HG02840 (cell line): ENCODE results near the gene NME4.
"Not testable (repeated sequence)": the region's sequence is repeated elsewhere in the genome, so short reads cannot be mapped to it uniquely, and the experiment has no call there.

Source experiments
- ATAC-seq: cut with Tn5 transposase; IDR thresholded peaks from one replicate; pipeline ENCODE4 v1.9.1; 2021; ENCODE audit warnings: mild to moderate bottlenecking, moderate library complexity, moderate number of reproducible peaks; ENCODE audit not compliant: unreplicated experiment, low FRiP score

The NME4 gene

DNA sequence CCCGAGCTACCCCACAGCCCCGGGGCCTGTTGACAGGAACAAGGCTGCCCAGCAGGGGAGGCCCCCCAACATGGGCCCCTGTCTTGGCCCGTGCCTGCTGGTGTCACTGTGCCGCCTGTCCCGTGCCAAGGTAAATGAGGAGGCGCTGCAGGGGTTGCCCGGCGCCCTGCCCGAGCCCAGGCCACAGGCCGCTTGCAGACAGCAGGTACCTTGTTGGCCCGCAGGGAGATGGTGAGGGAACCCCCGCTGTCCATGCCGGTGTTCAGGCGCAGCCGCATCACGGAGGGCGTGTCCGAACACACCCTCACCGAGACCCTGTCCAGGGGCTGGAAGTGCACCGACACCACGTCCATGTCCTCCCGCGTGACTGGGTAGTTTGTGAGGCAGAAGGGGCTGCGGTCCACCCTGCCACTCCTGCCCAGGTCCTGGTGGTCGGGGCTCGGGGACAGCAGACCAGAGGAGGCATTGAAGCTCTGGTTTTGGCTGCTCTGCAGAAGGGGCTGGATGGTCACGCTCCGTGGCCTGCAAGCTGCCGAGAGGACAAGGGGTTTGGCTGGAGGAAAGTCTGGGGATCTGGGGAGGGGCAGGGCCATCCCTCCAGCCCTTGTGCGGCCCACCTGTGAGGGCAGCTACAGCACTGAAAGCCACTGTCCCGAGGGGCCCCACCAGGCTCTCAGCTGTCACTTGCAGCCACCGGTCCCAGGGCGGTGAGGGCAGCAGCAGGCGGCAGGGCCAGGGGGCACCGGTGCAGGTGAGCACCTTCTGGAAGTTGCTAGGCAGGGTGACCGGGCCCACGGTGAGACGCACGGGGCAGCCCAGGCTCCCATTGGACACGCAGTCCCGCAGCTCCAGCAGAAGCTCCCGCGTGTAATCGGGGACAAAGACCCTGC is 20.8 kb upstream of the NME4 start:
- ATAC-seq = no peak

DNA sequence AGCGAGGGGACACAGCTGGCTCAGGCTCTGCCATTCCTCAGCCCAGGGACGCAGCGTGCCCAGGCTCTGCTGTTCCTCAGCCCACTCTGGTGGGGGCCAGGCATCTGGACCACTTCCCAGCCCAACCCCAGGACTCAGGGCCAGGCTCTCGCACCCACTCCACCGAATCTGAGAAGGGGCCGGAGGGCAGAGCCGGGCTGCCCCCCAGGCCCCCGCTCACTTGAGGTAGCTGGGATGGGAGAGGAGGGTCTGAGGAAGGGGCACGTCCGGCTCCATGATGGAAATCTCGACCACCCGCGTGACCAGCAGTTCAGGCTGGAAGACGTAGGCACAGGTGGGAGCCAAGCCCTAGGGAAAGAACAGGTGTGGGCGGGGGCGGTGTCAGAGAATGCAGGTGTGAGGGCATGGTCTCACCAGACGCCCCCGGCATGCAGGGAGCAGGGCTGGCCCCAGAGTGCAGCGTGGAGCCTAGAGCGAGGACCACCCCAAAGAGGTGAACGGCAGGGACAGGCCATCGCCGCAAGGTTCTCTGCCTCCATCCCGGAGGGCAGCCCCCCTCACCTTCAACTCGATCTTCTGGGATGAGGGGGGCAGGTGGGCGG is 20.1 kb upstream of the NME4 start:
- no peak for ATAC-seq

DNA sequence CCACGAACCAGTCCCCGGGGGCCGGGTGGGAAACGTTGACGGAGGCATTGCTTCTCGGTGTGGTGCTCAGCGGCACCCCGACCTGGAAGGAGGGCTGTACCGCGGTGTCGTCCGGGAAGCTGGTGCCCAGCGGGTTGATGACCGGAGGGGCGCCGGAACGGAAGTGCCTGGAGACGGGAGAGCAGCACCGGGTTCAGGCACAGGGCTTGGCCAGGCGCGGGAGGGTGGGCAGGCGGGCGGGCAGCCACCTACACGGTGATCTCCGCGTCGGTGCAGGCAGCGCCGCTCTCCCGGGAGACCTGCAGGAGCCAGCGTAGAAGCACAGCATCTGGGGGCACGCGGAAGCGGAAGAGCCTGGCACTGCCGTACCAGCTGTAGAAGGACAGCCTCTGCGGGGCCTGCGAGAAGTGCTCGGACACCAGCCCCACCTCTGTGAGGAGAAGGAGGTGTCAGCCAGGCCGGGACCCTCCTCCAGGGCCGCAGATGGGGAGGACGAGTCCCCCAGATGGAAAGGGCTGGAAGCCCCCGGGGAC is 19.5 kb upstream of the NME4 start:
- no peak for ATAC-seq

DNA sequence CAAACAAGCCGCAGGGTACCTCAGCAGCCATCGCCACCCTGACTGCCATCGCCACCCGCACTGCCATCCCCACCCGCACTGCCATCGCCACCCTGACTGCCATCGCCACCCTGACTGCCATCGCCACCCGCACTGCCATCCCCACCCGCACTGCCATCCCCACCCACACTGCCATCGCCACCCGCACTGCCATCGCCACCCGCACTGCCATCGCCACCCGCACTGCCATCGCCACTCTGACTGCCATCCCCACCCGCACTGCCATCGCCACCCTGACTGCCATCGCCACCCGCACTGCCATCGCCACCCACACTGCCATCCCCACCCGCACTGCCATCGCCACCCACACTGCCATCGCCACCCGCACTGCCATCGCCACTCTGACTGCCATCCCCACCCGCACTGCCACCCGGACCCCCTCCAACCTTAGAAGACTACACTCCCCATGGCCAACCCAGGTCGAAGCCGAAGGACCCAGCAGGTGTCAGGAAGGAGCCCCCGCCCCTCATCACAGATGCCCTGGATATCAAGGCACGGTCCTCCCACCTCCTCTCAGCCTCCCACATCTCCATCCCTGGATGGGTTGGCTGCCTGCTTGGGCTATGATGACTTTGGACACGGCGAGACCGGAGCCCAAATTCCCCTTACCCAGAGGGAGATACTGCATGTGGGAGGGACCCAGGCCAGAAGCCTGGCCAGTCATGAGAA is 18.7 kb upstream of the NME4 start:
- ATAC-seq = not testable (repeated sequence)

DNA sequence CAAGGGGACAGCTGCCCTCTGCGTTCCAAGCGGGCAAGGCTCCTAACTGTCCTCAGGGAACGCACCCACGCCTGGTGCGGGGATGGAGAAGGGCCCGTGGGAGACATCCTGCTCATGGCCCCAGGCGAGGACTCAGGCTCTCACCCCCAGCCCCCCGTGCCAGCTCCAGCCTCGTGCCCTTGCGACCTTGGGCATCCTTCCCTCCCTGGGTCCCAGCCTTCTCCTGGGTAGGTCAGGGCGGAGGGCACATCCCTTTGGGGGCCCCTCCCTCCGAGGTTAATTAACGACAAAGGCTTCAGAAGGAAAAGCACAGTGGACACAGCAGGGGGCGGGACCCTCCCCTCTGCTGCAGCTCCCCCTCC is 18.2 kb upstream of the NME4 start:
- no peak for ATAC-seq

DNA sequence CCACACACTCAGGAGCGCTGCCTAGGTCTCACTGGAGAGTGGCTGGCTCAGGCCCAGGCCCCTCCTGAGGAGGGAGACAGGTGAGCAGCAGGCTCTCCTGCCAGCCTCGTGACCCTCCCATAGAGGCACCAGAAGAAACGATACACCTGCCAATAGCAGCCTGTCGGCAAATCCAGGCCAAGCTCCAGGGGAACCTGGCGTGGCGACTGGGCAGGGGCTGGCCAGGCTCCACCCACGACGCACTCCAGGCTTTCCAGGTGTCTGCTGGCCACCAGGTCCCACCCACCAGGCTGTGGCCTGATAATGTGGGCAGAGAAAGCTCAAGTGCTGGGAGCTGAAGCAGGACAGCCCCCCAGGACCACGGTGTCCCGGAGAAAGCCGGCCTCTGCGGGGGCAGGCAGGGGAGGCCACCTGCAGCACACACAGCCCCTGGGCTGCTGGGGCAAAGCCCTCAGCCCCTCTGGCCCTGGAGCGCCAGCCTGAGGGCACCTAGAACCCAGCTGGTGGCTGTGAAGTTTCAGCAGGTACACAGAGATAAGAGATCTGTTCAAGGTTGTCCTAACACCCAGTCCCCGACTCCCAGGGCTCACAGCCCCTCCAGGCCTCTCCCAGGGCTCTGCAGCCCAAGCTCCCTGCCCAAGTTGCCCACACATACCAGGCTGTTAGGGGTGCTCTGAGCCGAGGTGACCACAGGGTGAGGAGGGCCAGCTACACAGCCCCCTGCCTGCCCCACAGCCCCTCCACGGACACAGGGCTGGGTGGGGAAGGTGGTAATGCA is 17.6 kb upstream of the NME4 start:
- no peak for ATAC-seq

DNA sequence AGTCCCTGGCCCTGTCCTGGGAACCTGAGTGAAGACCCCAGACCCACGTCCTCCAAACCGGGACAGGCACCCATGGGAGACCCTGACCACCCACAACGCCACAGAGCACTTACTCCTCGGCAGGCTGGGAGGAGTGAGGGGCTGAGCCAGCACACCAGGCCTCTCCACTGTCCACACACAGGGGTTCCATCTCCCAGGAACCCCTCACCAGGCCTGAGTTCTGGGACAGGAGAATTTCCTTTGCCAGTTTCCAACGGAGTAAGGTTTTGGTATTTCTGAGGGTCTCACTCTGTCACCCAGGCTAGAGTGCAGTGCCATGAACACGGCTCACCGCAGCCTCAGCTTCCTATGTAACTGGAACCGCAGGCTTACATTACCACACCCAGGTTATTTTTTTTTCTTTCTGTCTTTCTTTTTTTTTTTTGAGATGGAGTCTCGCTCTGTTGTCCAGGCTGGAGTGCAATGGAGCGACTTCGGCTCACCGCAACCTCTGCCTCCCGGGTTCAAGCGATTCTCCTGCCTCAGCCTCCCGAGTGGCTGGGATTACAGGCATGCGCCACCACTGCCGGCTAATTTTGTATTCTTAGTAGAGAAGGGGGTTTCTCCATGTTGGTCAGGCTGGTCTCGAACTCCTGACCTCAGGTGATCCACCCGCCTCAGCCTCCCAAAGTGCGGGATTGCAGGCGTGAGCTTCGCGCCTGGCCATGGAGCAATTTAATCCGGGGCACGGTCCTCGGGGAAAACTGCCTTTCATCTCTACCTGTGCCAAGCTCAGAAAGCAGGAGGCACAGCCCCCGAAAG is 16.8 kb upstream of the NME4 start:
- ATAC-seq = no peak

DNA sequence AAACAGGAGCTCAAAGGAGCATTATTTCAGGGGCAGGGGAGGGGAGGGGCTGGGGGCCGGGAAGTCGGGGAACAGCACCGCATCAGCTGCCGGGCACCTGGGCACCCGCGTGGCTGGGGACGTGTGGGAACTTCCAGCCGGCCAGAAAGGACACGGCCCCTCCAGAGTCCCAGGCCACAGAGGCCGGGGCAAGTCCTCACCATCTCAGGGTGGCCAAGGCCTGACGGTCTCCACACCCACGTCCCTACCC is 16.3 kb upstream of the NME4 start:
- no peak for ATAC-seq

DNA sequence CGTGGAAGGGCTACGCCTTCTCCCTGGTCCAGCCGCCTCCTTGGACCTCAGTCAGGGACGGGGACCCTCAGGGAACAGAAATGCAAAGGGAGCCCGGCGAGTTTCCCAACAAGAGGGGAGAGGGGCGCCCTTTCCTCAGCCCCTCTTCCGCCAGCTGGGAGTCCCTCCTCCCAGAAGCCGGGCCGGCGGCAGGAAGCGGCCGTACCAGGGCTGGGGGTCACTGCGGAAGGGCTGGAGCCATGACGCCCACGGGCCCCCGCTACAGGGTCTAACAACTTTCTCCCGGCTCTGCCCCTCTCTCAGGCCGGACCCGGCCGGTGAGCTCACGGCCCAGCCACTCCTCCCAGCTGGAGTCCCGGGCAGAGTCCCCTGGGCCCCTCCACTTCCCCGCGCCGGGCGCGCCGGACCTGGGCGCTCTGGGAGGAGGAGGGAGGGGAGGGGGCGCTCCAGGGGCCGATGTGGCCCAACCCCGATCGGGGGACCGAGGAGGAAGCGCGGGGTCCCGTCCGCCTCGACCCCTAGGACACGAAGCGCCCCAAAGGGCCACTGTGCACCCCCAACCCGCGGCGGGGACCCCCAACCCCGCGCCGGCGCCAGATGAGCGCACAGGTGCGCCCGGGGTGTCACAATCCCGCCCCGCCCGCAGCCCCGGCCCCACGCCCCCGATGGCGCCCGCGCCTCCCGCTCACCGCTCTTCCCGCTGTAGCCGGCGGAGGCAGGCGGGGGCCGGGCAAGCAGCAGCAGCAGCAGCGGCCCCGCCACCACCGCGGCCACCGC is 15.8 kb upstream of the NME4 start:
- ATAC-seq = peak; percentile 25

DNA sequence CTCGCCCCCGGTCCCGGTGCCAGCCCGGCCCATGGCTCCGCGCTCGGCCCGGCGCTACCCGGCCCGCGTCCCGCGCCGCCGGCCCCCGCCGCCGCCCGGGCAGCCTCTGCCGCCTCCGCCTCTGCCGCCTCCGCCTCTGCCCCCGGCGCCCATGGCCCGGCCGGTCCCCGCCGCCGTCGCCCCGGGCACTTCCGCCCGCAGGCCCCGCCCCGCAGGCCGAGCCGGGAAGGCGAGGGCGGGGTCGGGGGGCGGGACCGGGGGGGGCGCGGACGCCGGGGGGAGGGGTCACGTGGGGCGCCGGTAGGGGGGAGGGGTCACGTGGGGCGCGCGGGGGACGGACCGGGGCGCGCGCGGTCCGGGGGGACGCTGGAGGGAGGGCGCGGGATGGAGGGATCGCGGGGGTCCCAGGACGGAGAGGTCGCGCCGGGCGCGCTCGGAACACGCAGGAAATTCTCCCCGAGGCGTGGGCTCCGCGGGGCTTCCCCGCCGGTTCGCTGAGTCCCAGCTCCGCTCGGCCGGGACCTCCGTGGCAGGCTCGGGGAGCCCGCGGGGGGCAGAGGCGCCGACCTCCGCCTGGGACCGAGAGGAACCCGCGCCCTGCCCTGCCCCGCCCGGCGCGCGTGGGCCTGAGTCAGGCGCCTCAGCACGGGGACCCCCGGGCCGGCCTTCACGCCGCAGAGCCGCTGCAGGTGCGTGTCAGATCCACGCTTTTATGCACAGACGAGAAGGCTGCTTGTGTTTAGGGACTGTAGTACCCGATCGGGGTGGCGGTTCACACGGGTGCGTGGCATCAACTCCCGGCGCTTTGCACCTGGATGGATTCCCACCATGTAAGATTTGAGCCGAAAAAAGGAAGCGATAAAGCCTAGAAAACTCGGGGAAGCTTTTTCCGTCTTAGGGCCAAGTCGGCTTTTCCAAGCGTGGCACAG is 14.9 kb upstream of the NME4 start, which contains the start of gene PGAP6:
TSS of gene PGAP6 (minus strand) at position 190 of the 929 bp plus-strand sequence. CDS start at position 33, 157 bp downstream.
- ATAC-seq = peak; percentile 52

DNA sequence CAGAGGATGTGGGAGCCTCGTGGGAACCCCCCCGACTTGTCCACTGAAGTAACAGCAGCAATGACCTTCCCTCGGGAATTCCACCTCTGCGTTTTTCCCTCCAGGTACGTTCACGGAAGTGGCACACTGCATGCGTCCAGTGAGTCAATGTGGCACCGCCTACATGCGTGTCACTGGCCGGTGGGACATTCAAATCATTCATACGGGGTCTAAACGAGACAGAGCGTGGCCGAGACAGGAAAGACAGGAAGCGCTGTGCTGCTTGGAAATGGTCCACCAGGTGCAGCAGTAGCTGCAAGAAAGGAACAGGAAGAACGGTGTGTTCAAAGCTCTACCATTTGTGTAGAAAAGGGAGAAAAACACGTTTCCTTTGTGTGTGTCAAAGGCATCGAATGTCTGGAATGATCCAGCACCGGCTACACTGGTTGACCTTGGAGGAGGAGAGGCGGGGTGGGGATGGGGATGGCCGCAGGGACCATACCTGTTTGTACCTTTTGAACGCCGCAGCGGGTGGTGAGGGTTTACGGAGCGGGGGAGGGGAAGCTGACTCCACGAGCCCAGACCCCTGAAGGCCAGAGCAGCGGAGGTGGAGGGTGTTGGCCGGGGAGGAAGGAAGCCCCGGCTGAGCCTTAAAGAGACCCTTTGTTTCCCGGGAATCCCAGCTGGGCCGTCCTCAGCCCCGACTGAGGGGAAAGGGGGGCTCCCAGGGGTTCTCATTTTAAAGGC is 13.5 kb upstream of the NME4 start:
- ATAC-seq = no peak

DNA sequence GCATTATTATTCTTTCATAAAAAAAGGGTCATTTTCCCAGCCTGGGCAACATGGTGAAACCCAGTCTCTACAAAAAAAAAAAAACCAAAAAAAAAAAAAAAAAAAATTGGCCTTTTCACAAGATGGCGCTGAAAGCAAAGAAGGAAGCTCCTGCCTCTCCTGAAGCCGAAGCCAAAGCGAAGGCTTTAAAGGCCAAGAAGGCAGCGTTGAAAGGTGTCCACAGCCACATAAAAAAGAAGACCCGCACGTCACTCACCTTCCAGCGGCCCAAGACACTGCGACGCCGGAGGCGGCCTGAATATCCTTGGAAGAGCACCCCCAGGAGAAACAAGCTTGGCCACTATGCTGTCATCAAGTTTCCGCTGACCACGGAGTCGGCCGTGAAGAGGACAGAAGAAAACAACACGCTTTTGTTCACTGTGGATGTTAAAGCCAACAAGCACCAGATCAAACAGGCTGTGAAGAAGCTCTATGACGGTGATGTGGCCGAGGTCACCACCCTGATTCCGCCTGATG is 10.3 kb upstream of the NME4 start:
- no peak for ATAC-seq

DNA sequence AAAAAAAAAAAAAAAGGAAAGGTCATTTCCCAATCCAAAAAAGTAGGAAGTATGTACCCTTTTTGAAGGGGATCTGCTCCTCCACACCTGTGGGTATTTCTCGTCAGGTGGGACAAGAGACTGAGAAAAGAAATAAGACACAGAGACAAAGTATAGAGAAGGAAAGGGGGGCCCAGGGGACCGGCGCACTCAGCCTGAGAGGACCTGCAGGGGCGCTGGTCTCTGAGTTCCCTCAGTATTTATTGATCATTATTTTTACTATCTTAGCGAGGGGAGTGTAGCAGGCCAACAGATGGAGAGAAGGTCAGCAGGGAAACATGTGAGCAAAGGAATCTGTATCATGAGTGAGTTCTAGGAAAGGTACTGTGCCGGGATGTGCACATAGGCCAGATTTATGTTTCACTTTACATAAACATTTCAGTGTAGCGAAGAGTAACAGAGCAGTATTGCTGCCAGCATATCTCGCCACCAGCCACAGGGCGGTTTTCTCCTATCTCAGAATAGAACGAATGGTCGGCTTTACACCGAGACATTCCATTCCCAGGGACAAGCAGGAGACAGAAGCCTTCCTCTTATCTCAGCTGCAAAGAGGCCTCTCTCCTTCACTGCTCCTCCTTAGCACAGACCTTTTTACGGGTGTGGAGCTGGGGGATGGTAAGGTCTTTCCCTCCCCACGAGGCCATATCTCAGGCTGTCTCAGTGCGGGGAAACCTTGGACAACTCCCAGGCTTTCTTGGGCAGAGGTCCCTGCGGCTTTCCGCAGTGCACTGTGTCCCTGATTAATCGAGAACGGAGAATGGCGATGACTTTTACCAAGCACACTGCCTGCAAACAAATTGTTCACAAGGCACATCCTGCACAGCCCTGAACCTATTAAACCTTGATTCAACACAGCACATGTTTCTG is 9.0 kb upstream of the NME4 start:
- not testable (repeated sequence) for ATAC-seq

DNA sequence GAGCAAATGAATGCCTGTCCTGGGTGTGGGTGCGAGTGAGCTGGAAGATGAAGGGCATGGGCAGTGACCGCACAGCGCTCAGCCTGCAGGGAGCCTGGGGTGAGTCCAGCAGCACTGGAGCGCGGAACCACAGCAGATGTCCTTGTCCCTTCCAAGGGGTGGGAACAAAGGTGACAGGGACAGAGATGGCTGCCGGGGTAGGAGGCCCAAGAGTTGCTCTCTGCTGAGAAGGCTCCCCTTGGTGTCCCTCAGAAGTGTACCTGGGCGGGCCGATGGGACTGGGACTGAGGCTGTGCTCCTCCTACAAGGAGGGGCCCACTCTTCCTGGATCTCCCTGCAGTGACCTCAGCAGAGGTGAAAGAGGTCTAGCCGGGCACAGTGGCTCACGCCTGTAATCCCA is 7.6 kb upstream of the NME4 start:
- ATAC-seq = no peak

DNA sequence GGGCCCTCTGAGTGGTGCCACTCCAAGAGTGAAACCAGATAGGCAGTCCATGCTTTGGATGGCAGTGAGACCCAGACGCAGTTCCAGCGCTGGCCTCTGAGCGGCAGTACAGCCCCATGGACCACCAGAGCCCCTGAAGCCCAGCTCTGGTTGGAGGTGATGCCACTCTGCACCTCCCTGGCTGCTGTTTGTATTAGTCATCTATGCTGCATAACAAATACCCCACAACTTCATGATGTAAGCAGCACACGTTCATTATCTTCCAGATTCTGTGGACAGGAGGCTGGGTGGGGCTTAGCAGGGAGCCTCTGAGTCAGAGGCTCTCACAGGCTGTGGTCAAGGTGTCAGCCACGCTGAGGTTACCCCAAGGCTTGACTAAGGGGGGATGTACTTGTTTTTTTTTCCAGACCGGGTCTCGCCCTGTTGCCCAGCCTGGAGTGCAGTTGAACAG is 5.1 kb upstream of the NME4 start:
- ATAC-seq = no peak

DNA sequence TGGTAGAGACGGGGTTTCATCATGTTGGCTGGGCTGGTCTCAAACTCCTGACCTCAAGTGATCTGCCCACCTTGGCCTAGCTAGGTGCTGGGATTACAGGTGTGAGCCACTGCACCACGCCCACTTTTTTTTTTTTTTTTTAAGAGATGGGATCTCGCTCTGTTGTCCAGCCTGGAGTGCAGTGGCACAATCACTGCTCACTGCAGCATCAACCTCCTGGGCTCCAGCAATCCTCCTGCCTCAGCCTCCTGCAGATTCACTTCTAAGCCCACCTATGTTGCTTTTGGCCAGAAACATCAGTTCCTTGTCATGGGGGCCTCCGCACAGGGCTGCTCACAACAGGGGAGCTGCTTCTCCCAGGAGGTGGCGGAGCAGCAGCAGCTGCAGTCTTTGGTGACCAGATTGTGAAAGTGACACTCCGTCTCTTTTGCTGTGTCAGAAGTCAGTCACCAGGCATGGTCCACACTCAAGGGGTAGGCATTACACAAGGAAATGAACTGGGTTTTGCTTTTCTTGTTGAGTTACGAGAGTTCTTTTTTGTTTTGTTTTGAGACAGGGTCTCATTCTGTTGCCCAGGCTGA is 4.5 kb upstream of the NME4 start:
- ATAC-seq = no peak
